ENCODE results near the gene HOXA2.

HOXA2 gene

DNA sequence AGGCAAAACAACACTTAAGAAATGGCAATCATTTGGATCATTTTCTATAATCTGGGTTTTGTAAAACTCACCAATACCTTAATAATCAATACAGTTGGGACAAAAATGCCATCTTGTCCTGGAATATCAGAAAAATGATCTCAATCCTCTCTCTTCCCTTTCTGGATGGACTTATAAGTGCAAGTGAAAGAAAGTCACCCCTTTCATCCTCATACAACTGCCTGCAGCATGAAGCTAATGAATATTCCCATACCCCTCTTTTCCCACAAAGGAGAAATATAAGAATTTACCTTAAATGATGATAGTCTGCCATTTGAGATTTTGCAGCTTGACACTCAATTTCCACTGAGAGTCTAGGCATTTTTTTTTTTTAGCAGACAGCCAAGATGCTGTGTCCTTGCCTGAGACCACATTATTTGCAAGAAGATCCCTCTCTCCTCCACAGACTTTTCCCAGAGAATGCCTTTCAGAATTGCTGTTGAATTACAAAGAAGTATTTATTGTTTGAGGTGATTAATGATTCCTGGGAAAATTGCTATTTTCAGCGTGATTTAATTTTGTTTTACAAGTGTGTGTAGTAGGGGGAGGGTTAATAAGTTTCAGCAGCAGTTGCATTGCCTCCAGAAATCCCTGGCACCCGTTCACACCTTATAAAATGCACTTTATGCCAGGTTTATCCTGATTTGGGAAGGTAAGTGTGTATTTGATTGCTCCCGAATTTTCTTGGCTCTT lies 24.3 kb upstream of the HOXA2 start:
- TF ChIP-seq, protein P1, sequence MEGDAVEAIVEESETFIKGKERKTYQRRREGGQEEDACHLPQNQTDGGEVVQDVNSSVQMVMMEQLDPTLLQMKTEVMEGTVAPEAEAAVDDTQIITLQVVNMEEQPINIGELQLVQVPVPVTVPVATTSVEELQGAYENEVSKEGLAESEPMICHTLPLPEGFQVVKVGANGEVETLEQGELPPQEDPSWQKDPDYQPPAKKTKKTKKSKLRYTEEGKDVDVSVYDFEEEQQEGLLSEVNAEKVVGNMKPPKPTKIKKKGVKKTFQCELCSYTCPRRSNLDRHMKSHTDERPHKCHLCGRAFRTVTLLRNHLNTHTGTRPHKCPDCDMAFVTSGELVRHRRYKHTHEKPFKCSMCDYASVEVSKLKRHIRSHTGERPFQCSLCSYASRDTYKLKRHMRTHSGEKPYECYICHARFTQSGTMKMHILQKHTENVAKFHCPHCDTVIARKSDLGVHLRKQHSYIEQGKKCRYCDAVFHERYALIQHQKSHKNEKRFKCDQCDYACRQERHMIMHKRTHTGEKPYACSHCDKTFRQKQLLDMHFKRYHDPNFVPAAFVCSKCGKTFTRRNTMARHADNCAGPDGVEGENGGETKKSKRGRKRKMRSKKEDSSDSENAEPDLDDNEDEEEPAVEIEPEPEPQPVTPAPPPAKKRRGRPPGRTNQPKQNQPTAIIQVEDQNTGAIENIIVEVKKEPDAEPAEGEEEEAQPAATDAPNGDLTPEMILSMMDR (IDR thresholded peaks at IDR 0.05; ENCODE audit: insufficient read depth, low read length, missing control alignments) = no peak
- ChIA-PET POLR2A (no interaction called here), CTCF (interaction anchor here (1.1 to 1.7 kb wide), 2 partner anchors 12 to 273 kb away, joined by 3 read pairs; no protein-coding TSS in a partner anchor)
- no peak for DNase-seq (ENCODE audit: low read depth, low spot score)
- no peak overlapping the region for H3K4me3 ChIP-seq (ENCODE audit: low read depth, low read length)

DNA sequence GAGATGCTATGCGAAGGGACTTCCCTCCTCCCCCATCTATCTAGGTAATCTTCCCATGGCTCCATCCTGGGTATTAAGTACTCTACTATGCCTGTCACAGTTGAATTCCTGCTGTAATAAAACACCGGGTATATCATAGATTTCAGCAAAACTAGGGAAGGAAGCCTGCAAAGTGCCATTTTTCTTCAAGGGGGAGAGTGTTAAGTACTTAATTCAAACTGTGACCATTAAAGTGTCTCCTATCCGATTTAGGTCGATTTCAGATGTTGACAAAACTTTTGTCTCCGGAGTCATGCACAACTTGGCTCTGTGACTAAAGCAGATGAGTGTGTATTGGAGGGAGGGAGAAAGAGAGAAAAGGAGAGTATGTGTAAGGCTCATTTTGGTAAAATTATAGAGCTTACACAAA lies 23.5 kb upstream of the HOXA2 start:
- TF ChIP-seq, protein P1 (IDR thresholded peaks at IDR 0.05; ENCODE audit: insufficient read depth, low read length, missing control alignments) = no peak
- no peak for DNase-seq (ENCODE audit: low read depth, low spot score)
- ChIA-PET CTCF (interaction anchor here (1.1 to 1.7 kb wide), 2 partner anchors 11 to 272 kb away, joined by 3 read pairs; no protein-coding TSS in a partner anchor), POLR2A (no interaction called here)
- H3K4me3 ChIP-seq (ENCODE audit: low read depth, low read length) = no peak overlapping the region

DNA sequence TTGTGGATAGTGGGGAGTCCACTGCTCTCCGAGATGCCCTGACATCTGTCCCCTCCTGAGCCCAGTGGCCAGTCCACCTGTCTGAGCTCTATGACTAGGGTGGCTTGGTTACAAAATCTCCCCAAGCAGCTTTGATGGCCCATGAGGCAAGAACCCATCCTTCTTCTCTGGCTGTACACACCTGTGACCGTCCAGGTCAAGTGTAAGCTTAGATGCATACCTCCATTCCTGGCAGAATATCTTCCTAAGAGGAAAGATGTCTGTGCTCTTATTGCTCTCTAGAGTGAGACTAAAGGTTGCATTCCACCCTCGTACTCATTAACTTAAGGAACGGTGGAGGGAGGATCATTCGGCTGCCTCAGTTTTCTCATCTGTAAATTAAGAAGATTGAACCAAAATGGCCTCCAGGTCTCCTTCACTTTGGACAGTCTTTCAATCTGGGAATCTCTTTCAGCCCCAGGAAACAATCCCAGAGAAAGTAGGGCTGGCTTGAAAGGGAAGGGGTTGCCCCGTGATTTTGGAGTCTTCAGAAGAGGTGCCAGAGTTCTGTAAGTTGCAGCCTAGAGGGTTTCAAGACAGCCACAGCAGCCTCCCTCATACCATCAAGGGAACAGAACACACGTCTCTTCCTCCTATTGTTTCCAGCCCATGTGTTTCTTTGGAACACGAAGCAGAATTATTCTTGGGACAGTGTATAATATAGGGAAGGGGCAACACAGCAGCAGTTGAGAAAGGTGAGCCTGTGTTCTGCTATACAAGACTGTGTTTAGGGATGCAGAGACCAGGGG lies 22.6 kb upstream of the HOXA2 start:
- DNase-seq (ENCODE audit: low read depth, low spot score) = no peak
- ChIA-PET CTCF (interaction anchor here (1.0 kb wide), 1 partner anchor 9 kb away, joined by 3 read pairs; no protein-coding TSS in a partner anchor), POLR2A (interaction anchor here (1.0 kb wide), 1 partner anchor 28 kb away, joined by 3 read pairs; no protein-coding TSS in a partner anchor)
- H3K4me3 ChIP-seq (ENCODE audit: low read depth, low read length) = no peak overlapping the region
- TF ChIP-seq, protein P1 (IDR thresholded peaks at IDR 0.05; ENCODE audit: insufficient read depth, low read length, missing control alignments) = no peak

DNA sequence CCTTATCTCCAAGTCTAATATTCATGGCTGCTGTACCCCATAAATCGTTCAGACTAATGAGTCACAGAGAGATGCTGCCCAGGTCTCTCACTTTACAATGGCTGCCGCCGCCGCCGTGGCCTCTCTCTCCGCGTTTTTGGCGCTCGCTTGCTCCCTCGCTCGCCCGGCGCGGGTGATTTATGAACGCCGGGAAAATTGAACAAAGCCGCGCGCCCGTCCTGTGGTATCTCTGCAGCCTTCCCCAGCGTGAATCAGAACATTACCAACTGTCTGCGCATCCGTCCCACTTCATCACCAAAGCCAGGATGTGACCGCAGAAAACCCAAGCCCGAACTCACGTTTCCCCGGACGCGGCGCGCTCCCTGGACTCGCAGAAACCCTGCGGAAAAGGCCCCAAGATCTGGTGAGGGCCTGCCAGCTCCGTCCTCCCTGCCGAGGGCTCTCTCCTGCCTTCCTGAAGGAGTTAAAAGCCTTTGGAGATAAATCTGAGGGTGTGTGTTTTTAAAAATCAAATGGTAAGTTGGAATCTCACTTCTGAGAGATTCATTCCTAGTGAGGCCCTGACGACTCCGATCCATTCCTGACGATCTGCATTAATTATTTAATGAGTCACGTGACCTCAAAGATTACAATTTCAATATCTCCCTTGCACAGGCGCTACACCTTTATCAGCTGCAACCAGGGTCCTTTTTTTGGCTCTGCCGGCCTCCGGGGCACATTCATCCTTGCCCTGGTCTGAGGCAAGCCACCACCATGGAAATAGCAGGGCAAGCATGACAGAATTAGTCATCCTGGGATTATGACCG lies 21.8 kb upstream of the HOXA2 start:
- CTCF ChIA-PET = interaction anchor here (1.0 kb wide), 1 partner anchor 8 kb away, joined by 3 read pairs; no protein-coding TSS in a partner anchor
- no peak for DNase-seq (ENCODE audit: low read depth, low spot score)
- H3K4me3 ChIP-seq (ENCODE audit: low read depth, low read length) = no peak overlapping the region
- POLR2A ChIA-PET = interaction anchor here (0.6 to 1.0 kb wide), 2 partner anchors 13 to 27 kb away, joined by 3 read pairs; no protein-coding TSS in a partner anchor
- TF ChIP-seq, protein P1 (IDR thresholded peaks at IDR 0.05; ENCODE audit: insufficient read depth, low read length, missing control alignments) = no peak

DNA sequence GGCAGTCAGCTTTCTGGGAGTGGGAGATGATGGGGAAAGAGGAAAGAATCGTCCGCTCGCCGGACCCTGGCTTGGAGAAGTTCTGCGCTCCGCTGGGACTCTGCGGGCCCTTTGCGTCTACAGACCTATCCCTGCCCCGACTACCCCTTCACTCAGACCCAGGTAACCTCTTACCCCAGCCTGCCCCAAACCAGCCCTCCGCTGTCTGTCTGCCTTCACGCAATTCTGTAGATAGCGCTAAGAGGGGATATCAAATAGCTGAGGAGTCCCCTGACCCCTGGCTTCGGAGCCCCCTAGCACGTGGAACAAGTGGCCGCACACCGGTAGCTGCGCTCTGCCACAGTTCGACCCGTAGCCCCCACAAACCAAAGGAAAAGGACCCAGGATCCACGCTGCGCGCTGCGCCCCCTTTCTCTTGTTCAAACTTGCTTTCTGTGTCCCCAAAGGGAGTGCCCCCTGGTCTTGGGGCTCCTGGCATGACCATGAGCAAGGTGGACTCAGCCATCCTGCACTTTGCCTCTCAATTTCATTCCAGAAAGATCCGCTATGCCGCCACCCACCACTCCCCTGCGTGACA lies 21.1 kb upstream of the HOXA2 start:
- ChIA-PET POLR2A (interaction anchor here (0.6 kb wide), 1 partner anchor 14 kb away, joined by 3 read pairs; no protein-coding TSS in a partner anchor), CTCF (no interaction called here)
- no peak overlapping the region for H3K4me3 ChIP-seq (ENCODE audit: low read depth, low read length)
- DNase-seq (ENCODE audit: low read depth, low spot score) = no peak
- TF ChIP-seq, protein P1 (IDR thresholded peaks at IDR 0.05; ENCODE audit: insufficient read depth, low read length, missing control alignments) = no peak
